K562 (cell line): ENCODE measurements around the gene AP3B1. TPM values are rescaled to one million over a fixed set of nuclear protein-coding genes. Genes with fewer than 3 reads are reported as not detected.

Source experiments
- ATAC-seq: fragments of 200-7000 bp; cut with Tn5 transposase; 3 replicates; pipeline ENCODE4 v1.9.1; 2020; ENCODE audit warnings: moderate library complexity
- BruUV-seq: library from RNA; stranded (reverse); fragments of 400-500 nt; replicated peaks from 2 replicates; lab custom pipeline; 2021; lab: Mats Ljungman, UMichigan
- CTCF ChIA-PET: fragments of 300-600 bp; formaldehyde crosslinking; extraction: SDS; loops from one replicate; lab custom pipeline; 2021; ENCODE audit warnings: low intra/inter-chr PET ratio; lab: Yijun Ruan, JAX
- POLR2A ChIA-PET: fragments of 300-600, 350-650 bp; sonication (Branson Sonifier 250); formaldehyde crosslinking; extraction: SDS; loops from one replicate; lab custom pipeline; 2021; ENCODE audit warnings: antibody characterized with exemption, inconsistent platforms; lab: Yijun Ruan, JAX
- DNase-seq, 4 experiments: peaks; one replicate each; pipeline versions ENCODE4 v3.0.0 to v3.0.0-alpha.2; 2011 to 2018; ENCODE audit warnings: low spot score in 3 of 4, mixed read lengths in 3 of 4; ENCODE audit errors: extremely low read depth in 1 of 4
- FAIRE-seq: peaks from 2 replicates; lab custom pipeline; 2011; peaks lifted over from hg19 to GRCh38; lab: Jason Lieb, UNC
- H2AFZ ChIP-seq: 2 replicates; pipeline ENCODE4 v1.6.0; 2011; ENCODE audit warnings: low read depth, low read length, control low read depth, inconsistent platforms
- H3K27ac ChIP-seq: fragments of 200-600 bp; 3 replicates; pipeline ENCODE4 v1.8.0; 2011; ENCODE audit warnings: low read depth, mild to moderate bottlenecking, control low read depth, inconsistent platforms, low read length, moderate library complexity, mixed read lengths; ENCODE audit errors: extremely low read depth
- H3K27me3 ChIP-seq, 2 experiments: fragments of 300-600 bp in 1 of 2; 2 replicates in 1 of 2; 3 replicates in 1 of 2; pipeline versions ENCODE4 v1.6.0 to v1.8.0; 2011; ENCODE audit warnings: inconsistent platforms in 2 of 2, low read length in 2 of 2, mild to moderate bottlenecking in 1 of 2, mixed read lengths in 1 of 2, moderate library complexity in 1 of 2; ENCODE audit not compliant: control insufficient read depth in 2 of 2, insufficient read depth in 2 of 2
- H3K36me3 ChIP-seq: fragments of 300-600 bp; 3 replicates; pipeline ENCODE4 v1.8.0; 2011; ENCODE audit warnings: mild to moderate bottlenecking, low read length, inconsistent platforms; ENCODE audit not compliant: control insufficient read depth, insufficient read depth
- H3K4me1 ChIP-seq, 2 experiments: fragments of 200-600 bp in 1 of 2; replicated peaks in 1 of 2; 2 replicates in 1 of 2; 3 replicates in 1 of 2; pipeline versions ENCODE4 v1.5.1 to v1.8.0; 2011; ENCODE audit warnings: inconsistent platforms in 2 of 2, low read length in 2 of 2, mild to moderate bottlenecking in 1 of 2, mixed read lengths in 1 of 2, moderate library complexity in 1 of 2; ENCODE audit not compliant: control insufficient read depth in 2 of 2, insufficient read depth in 2 of 2
- H3K4me2 ChIP-seq: 2 replicates; pipeline ENCODE4 v1.6.1; 2011; ENCODE audit warnings: low read length, control low read depth, inconsistent platforms, mixed read lengths; ENCODE audit not compliant: insufficient read depth
- H3K4me3 ChIP-seq: fragments of 200-600 bp; sonication (generic), shearing (Covaris generic); 2 replicates; pipeline ENCODE4 v1.5.1; 2016; ENCODE audit warnings: control low read depth, inconsistent platforms
- H3K79me2 ChIP-seq: fragments of 200-600 bp; 3 replicates; pipeline ENCODE4 v1.8.0; 2011; ENCODE audit warnings: low read length, inconsistent platforms; ENCODE audit not compliant: control insufficient read depth, insufficient read depth
- H3K9ac ChIP-seq, 2 experiments: 2 replicates each; pipeline versions ENCODE4 v1.6.0 to v1.6.1; 2011; ENCODE audit warnings: low read depth in 2 of 2, low read length in 2 of 2, control low read depth in 1 of 2, inconsistent platforms in 1 of 2, mild to moderate bottlenecking in 1 of 2, mixed read lengths in 1 of 2; ENCODE audit not compliant: insufficient read depth in 1 of 2
- H3K9me1 ChIP-seq: one replicate; pipeline ENCODE4 v1.6.0; 2011; ENCODE audit warnings: inconsistent platforms, mild to moderate bottlenecking, low read length, moderate library complexity; ENCODE audit not compliant: control insufficient read depth, insufficient read depth
- H3K9me3 ChIP-seq: replicated peaks from 2 replicates; pipeline ENCODE4 v1.5.1; 2011; ENCODE audit warnings: low read depth, low read length, inconsistent platforms; ENCODE audit not compliant: control insufficient read depth, insufficient read depth
- H4K20me1 ChIP-seq: replicated peaks from 2 replicates; pipeline ENCODE4 v1.6.1; 2011; ENCODE audit warnings: low read length, inconsistent platforms, mixed read lengths; ENCODE audit not compliant: control insufficient read depth, insufficient read depth
- CTBP1 ChIP-seq: fragments of 450-650 bp; IDR thresholded peaks from 2 replicates; pipeline ENCODE4 v1.6.1; 2016; ENCODE audit warnings: borderline replicate concordance
- ESRRA ChIP-seq: fragments of 450-650 bp; IDR thresholded peaks from 2 replicates; pipeline ENCODE4 v1.6.1; 2014; ENCODE audit warnings: low read depth, mild to moderate bottlenecking, moderate library complexity, borderline replicate concordance
- FOXP1 ChIP-seq: sonication (generic); formaldehyde crosslinking; IDR thresholded peaks from 2 replicates; pipeline ENCODE4 v1.8.0; 2022; ENCODE audit warnings: mild to moderate bottlenecking, missing genetic modification reagents
- HMG20B ChIP-seq: fragments of 250-450 bp; sonication (Bioruptor Pico); IDR thresholded peaks from 2 replicates; pipeline ENCODE4 v1.5.0; 2021; ENCODE audit warnings: mild to moderate bottlenecking
- RBFOX2 ChIP-seq: fragments of 200-400 bp; formaldehyde crosslinking; IDR thresholded peaks from 2 replicates; pipeline ENCODE4 v1.6.1; 2017; ENCODE audit warnings: low read depth, mild to moderate bottlenecking, low read length, moderate library complexity
- TBP ChIP-seq: optimal IDR thresholded peaks from 2 replicates; pipeline ENCODE3; 2011; ENCODE audit warnings: low read depth, low read length, improper control_type of control experiment
- ZNF384 ChIP-seq: IDR thresholded peaks from 2 replicates; pipeline ENCODE4 v1.6.1; 2012; ENCODE audit warnings: low read depth, low read length, improper control_type of control experiment
- WGBS: fragments of 100-300 bp; shearing (Covaris generic); methylation state at CpG from one replicate; pipeline ENCODE4 v1.1.6; 2016; ENCODE audit warnings: low coverage, mixed read lengths; ENCODE audit not compliant: insufficient coverage; ENCODE audit errors: missing lambda C conversion rate; 5-methylcytosine and 5-hydroxymethylcytosine counted together
- in situ Hi-C: fragments of 300-500 bp; cut with MboI; formaldehyde crosslinking; loops from 4 replicates; pipeline ENCODE4 v1.15.0; 2018; ENCODE audit warnings: inconsistent platforms, mixed read lengths
- intact Hi-C: fragments of 100-400 bp; cut with micrococcal nuclease; formaldehyde crosslinking; loops from 2 replicates; pipeline ENCODE4 v1.14.2; 2022
- polyA plus RNA-seq, 8 experiments: library from polyadenylated mRNA; depleted of rRNA in 4 of 8; stranded (reverse) in 5 of 8; unstranded in 3 of 8; fragments of >200 nt; fragmentation: Nextera tagmentation in 2 of 8; fragmentation: Illumina TruSeq in 1 of 8; extraction: Ambion mirVana in 2 of 8; extraction: Trizol in 1 of 8; gene quantifications; 2 replicates each; pipeline versions ENCODE4 v1.2.1 to v1.2.3, GENCODE V29; 2011 to 2014; ENCODE audit warnings: inconsistent platforms in 1 of 8, missing spikeins in 1 of 8
- total RNA-seq, 7 experiments: library from RNA; depleted of rRNA in 6 of 7; stranded (reverse); fragments of >200 nt in 6 of 7; fragmentation: Illumina TruSeq in 2 of 7; extraction: Trizol in 2 of 7; gene quantifications; 2 replicates each; pipeline versions ENCODE4 v1.2.1 to v1.2.3, GENCODE V29; 2011 to 2021; ENCODE audit warnings: low replicate concordance in 1 of 7
- TF ChIP-seq, protein P1 (sequence below): sonication (generic); formaldehyde crosslinking; IDR thresholded peaks from 2 replicates; pipeline ENCODE4 v1.8.1; 2023; ENCODE audit warnings: mild to moderate bottlenecking, missing genetic modification reagents
- TF ChIP-seq, protein P2 (sequence below): fragments of 250-450 bp; sonication (Bioruptor Pico); IDR thresholded peaks from 2 replicates; pipeline ENCODE4 v1.8.0; 2022; ENCODE audit warnings: moderate library complexity, mild to moderate bottlenecking, inconsistent platforms

Gene AP3B1
- total and polyA plus RNA-seq, 9 of the 15 experiments (the other 6 are each of a cell fraction or from before 2014, with no cell fraction given) = 21.1 to 61.8 (median 42.2) TPM

- Histone ChIP-seq H3K9ac (no peak overlapping the region), H3K4me1 (peaks cover 0 to 3% of the 10 kb centered on the region in 2 experiments; a peak in 1 of 5 replicates), H2AFZ (no peak overlapping the region), H3K9me1 (no peaks in the 10 kb centered on the region), H4K20me1 (no peaks in the 10 kb centered on the region), H3K4me2 (no peak overlapping the region), H3K79me2 (no peaks in the 10 kb centered on the region), H3K36me3 (peaks cover 17% of the 10 kb centered on the region; the same call in 2 of the 3 replicates), H3K4me3 (no peak overlapping the region), H3K27me3 (no peaks in the 10 kb centered on the region), H3K27ac (no peak overlapping the region), H3K9me3 (no peaks in the 10 kb centered on the region)
- in situ Hi-C loops = no loop called here
- ChIA-PET CTCF (no interaction called here), POLR2A (no interaction called here)
- WGBS = 70% methylated on average over 3 of the region's 3 CpGs
- intact Hi-C loops = no loop called here
- TF ChIP-seq ESRRA (peak; percentile 55), CTBP1 (0 out of 2 replicates have a peak, but pooled peaks have one; percentile 24), RBFOX2 (no peak), TBP (no peak), HMG20B (no peak), FOXP1 (CRISPR knock-in tag) (no peak), ZNF384 (no peak)
- TF ChIP-seq, protein P1, sequence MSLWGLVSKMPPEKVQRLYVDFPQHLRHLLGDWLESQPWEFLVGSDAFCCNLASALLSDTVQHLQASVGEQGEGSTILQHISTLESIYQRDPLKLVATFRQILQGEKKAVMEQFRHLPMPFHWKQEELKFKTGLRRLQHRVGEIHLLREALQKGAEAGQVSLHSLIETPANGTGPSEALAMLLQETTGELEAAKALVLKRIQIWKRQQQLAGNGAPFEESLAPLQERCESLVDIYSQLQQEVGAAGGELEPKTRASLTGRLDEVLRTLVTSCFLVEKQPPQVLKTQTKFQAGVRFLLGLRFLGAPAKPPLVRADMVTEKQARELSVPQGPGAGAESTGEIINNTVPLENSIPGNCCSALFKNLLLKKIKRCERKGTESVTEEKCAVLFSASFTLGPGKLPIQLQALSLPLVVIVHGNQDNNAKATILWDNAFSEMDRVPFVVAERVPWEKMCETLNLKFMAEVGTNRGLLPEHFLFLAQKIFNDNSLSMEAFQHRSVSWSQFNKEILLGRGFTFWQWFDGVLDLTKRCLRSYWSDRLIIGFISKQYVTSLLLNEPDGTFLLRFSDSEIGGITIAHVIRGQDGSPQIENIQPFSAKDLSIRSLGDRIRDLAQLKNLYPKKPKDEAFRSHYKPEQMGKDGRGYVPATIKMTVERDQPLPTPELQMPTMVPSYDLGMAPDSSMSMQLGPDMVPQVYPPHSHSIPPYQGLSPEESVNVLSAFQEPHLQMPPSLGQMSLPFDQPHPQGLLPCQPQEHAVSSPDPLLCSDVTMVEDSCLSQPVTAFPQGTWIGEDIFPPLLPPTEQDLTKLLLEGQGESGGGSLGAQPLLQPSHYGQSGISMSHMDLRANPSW = no peak
- TF ChIP-seq, protein P2, sequence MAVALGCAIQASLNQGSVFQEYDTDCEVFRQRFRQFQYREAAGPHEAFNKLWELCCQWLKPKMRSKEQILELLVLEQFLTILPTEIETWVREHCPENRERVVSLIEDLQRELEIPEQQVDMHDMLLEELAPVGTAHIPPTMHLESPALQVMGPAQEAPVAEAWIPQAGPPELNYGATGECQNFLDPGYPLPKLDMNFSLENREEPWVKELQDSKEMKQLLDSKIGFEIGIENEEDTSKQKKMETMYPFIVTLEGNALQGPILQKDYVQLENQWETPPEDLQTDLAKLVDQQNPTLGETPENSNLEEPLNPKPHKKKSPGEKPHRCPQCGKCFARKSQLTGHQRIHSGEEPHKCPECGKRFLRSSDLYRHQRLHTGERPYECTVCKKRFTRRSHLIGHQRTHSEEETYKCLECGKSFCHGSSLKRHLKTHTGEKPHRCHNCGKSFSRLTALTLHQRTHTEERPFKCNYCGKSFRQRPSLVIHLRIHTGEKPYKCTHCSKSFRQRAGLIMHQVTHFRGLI = no peak
- DNase-seq (peak in 3 of 4 experiments; percentile 5 to 35 (median 11)), FAIRE-seq (peak; percentile 56), ATAC-seq (peak; percentile 65; the same call in 2 of the 3 replicates)
- no TSS peak for BruUV-seq
Measured at GRCh38 chr5:78182838-78183237, 111.7 kb downstream of the AP3B1 start.
